Ovary (tissue), 9 donors: ENCODE results near the gene SEZ6. TPM values are rescaled to one million over a fixed set of nuclear protein-coding genes. Genes with fewer than 3 reads are reported as not detected.

Experiments used
- DNase-seq, 5 donors: peaks; one replicate each; pipeline ENCODE4 v3.0.0-alpha.2; 2019 to 2020
- H3K27ac ChIP-seq, 2 donors: fragments of 200-600 bp; one replicate each; pipeline versions ENCODE4 v1.5.1 to v1.8.0; 2019 to 2022
- H3K27me3 ChIP-seq: fragments of 200-600 bp; one replicate; pipeline ENCODE4 v1.8.0; 2022
- H3K36me3 ChIP-seq: fragments of 200-600 bp; sonication (generic); one replicate; pipeline ENCODE4 v1.5.1; 2019
- H3K4me1 ChIP-seq: one replicate; pipeline ENCODE4 v1.8.1; 2013; ENCODE audit warnings: mild to moderate bottlenecking, moderate library complexity; ENCODE audit not compliant: insufficient read depth
- H3K4me3 ChIP-seq: fragments of 200-600 bp; sonication (generic); one replicate; pipeline ENCODE4 v1.5.1; 2017
- H3K9me3 ChIP-seq, 2 donors: fragments of 200-600 bp in 1 of 2; sonication (generic) in 1 of 2; one replicate each; pipeline versions ENCODE4 v1.5.1 to v1.8.1; 2013 to 2019; ENCODE audit warnings: mild to moderate bottlenecking in 1 of 2, moderate library complexity in 1 of 2
- EP300 ChIP-seq: sonication (generic); formaldehyde crosslinking; IDR thresholded peaks from one replicate; pipeline ENCODE4 v1.6.1; 2017; ENCODE audit warnings: antibody characterized with exemption
- POLR2A ChIP-seq: fragments of 450-650 bp; IDR thresholded peaks from one replicate; pipeline ENCODE4 v1.6.1; 2017; ENCODE audit warnings: antibody characterized with exemption, mild to moderate bottlenecking, moderate library complexity
- WGBS, 3 donors: extraction: QIAGEN DNeasy Blood & Tissue Kit in 1 of 3; methylation state at CpG; one replicate each; pipeline versions ENCODE4 v1.1.5 to v1.1.7; 2013 to 2017; 5-methylcytosine and 5-hydroxymethylcytosine counted together
- intact Hi-C, 4 donors: fragments of 100-400 bp; cut with DNase I; formaldehyde crosslinking; loops; one replicate each; pipeline versions ENCODE4 v1.11.0 to v1.15.1; 2022 to 2023
- polyA plus RNA-seq, 2 donors: library from polyadenylated mRNA; stranded (reverse); fragments of 200-250 nt in 1 of 2; fragments of 350-450 nt in 1 of 2; fragmentation: Illumina TruSeq in 1 of 2; extraction: RNeasy Lipid Tissue Mini Kit (QIAGEN cat#74804) in 1 of 2; gene quantifications; one replicate each; pipeline ENCODE4 v1.2.3, GENCODE V29; 2013 to 2014
- total RNA-seq, 7 donors: library from RNA; depleted of rRNA in 2 of 7; stranded (reverse); fragments of >200 nt in 2 of 7; fragmentation: NEBNext Ultra II Directional in 3 of 7; extraction: Animal tissue kit (Norgen Biotek cat#: 25700) in 3 of 7; gene quantifications; one replicate each; pipeline versions ENCODE4 v1.1.0 to v1.2.4, GENCODE V29; 2016 to 2023
- TF ChIP-seq, protein P1 (sequence below), 3 donors: fragments of 450-650 bp in 2 of 3; fragments of 200-600 bp in 1 of 3; IDR thresholded peaks; one replicate each; pipeline versions ENCODE4 v1.5.1 to v1.8.0; 2016 to 2022; ENCODE audit warnings: antibody characterized with exemption in 3 of 3, mild to moderate bottlenecking in 1 of 3
- donor health status: DM: no; HTN: no; CAD: no; lungs with moderate emphysema.
- donor health status: DM: no; HTN: no; CAD: no.
- donor health status: Bipolar disorder and iron deficiency.
- donor health status: DM: yes; HTN: yes; CAD: no.
- donor health status: DM: no; HTN: no; CAD: no.
- donor health status: DM: yes; HTN: yes; CAD: no.

Gene SEZ6
- total and polyA plus RNA-seq, 9 donors: not detected

DNA sequence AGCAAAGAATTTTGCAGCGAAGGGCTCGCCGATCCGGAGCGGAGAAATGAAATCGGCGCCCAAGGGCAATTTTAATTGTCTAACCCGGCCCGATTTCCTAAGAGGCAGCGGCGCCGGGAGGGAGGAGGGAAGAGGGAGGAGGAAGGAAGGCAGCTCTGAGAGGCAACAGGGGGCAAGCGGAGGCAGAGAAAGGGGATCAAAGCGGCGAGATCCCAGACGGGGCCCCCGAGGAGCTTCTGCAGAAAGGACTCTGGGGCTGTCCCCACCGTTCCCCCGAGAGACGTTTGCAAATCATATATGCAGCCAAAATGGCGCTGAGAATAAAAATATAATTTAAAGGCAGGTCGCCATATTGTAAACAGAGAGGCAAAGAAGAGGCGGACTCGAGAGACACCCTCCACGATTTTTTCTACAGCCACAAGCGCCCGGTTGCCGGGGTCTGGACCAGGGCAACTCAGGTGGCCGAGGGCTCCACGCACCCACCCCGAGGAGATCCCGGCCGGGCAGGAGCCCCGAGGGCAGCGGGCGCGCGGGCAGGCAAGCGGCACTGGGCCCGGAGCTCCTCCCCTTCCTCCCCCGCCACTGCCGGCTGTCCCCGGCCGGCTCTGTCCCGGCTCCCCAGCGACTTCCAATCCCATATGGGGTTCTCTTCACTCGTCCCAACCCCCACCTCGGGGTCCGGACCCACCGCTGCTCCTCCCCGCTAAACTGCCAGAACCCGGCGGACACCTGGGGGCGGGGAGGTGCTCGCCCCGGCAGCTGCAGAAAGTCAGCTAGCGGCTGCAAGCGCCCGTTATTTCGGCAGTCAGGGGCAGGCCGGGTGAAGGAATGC lies 56.4 kb downstream of the SEZ6 start:
- TF ChIP-seq POLR2A (no peak), EP300 (no peak)
- TF ChIP-seq, protein P1, sequence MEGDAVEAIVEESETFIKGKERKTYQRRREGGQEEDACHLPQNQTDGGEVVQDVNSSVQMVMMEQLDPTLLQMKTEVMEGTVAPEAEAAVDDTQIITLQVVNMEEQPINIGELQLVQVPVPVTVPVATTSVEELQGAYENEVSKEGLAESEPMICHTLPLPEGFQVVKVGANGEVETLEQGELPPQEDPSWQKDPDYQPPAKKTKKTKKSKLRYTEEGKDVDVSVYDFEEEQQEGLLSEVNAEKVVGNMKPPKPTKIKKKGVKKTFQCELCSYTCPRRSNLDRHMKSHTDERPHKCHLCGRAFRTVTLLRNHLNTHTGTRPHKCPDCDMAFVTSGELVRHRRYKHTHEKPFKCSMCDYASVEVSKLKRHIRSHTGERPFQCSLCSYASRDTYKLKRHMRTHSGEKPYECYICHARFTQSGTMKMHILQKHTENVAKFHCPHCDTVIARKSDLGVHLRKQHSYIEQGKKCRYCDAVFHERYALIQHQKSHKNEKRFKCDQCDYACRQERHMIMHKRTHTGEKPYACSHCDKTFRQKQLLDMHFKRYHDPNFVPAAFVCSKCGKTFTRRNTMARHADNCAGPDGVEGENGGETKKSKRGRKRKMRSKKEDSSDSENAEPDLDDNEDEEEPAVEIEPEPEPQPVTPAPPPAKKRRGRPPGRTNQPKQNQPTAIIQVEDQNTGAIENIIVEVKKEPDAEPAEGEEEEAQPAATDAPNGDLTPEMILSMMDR (IDR thresholded peaks at IDR 0.05): no peak
- Histone ChIP-seq H3K4me3 (peak overlapping the region; percentile 68), H3K4me1 (peaks cover 12% of the 10 kb centered on the region), H3K36me3 (no peaks in the 10 kb centered on the region), H3K27me3 (no peaks in the 10 kb centered on the region), H3K9me3 (no peaks in the 10 kb centered on the region), H3K27ac (peak overlapping the region; percentile 1 to 75)
- intact Hi-C loops: loop anchor here in 2 of 4 donors (5.0 kb wide), 1 partner anchor 612 kb away; the partner anchor contains the start of genes IFT20 (in 2 of the 2) and TNFAIP1 (in 2 of the 2)
- DNase-seq: peak; percentile 49 to 70 (median 68)
- WGBS, 3 donors: 0 to 1% (median 0%) methylated on average over 44 to 61 of the region's 61 CpGs

- Histone ChIP-seq H3K9me3 (no peaks in the 10 kb centered on the region), H3K36me3 (no peaks in the 10 kb centered on the region), H3K27me3 (no peaks in the 10 kb centered on the region), H3K4me3 (peak overlapping the region; percentile 68), H3K4me1 (peaks cover 12% of the 10 kb centered on the region), H3K27ac (peak overlapping the region; percentile 1 to 75)
- intact Hi-C loops: no loop called here
- TF ChIP-seq EP300: no peak
- no peak for DNase-seq
- WGBS, 3 donors: 0 to 1% (median 1%) methylated on average over 15 of the region's 15 CpGs
These were observed 57.0 kb downstream of the SEZ6 start for GRCh38 chr17:28948873-28949184.

- Histone ChIP-seq H3K36me3 (no peaks in the 10 kb centered on the region), H3K4me1 (peaks cover 12% of the 10 kb centered on the region), H3K9me3 (no peaks in the 10 kb centered on the region), H3K27ac (no peak overlapping the region), H3K27me3 (no peaks in the 10 kb centered on the region), H3K4me3 (peak overlapping the region; percentile 68)
- WGBS, 3 donors: 15 to 22% (median 22%) methylated on average over 4 of the region's 4 CpGs
- no peak for DNase-seq
- TF ChIP-seq POLR2A: no peak
- no peak for TF ChIP-seq EP300
- TF ChIP-seq, protein P1 (IDR thresholded peaks at IDR 0.05): no peak
- intact Hi-C loops: no loop called here
These were observed 57.5 kb downstream of the SEZ6 start for GRCh38 chr17:28948342-28948741.

GRCh38 chr17:28947639-28948038 lies 58.2 kb downstream of the SEZ6 start:
- WGBS, 3 donors: 43 to 64% (median 57%) methylated on average over 3 of the region's 3 CpGs
- no peak for DNase-seq
- TF ChIP-seq POLR2A: no peak
- TF ChIP-seq, protein P1 (IDR thresholded peaks at IDR 0.05): no peak
- no peak for TF ChIP-seq EP300
- H3K27me3 ChIP-seq: no peaks in the 10 kb centered on the region
- H3K9me3 ChIP-seq: no peaks in the 10 kb centered on the region
- H3K36me3 ChIP-seq: no peaks in the 10 kb centered on the region
- intact Hi-C loops: no loop called here
- peaks cover 12% of the 10 kb centered on the region for H3K4me1 ChIP-seq
- no peak overlapping the region for H3K27ac ChIP-seq
- H3K4me3 ChIP-seq: no peak overlapping the region

DNA sequence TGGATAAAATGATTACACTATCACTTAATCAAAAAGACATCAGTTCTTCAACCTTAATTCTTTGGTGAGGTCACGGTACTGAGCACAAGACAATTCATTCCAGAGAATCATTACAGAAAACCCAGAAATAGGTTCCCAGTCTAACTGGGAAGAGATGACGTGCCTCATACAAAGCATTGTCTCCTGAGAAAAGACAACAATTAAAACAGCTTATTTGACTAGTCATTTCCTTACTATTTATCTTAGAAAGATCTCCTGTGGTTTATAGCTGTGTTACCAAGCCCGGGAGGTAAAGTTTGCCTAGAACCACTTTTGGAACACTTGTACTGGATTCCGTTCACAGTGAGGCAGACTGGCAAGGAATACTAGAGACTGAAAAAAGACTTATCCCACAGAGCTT lies 59.6 kb downstream of the SEZ6 start:
- Histone ChIP-seq H3K27ac (no peak overlapping the region), H3K4me1 (peaks cover 12% of the 10 kb centered on the region)

More for the DNA sequence above, 59.6 kb downstream of the SEZ6 start:
- Histone ChIP-seq H3K9me3 (no peaks in the 10 kb centered on the region), H3K4me3 (no peak overlapping the region), H3K27me3 (no peaks in the 10 kb centered on the region), H3K36me3 (no peaks in the 10 kb centered on the region)
- no peak for TF ChIP-seq POLR2A
- TF ChIP-seq EP300: no peak
- TF ChIP-seq, protein P1 (IDR thresholded peaks at IDR 0.05): no peak
- DNase-seq: no peak
- WGBS, 3 donors: 74 to 82% (median 79%) methylated on average over 4 of the region's 4 CpGs
- intact Hi-C loops: no loop called here
